Endothelial cell of umbilical vein (primary cell): ENCODE results near the gene MAST4.

ENCODE experiments used
- CTCF ChIP-seq, 2 donors: IDR thresholded peaks; 1 replicate in 1 of 2; 2 replicates in 1 of 2; pipeline ENCODE4 v1.5.1; 2011; ENCODE audit warnings: low read length in 2 of 2, mild to moderate bottlenecking in 2 of 2, moderate library complexity in 2 of 2, control low read depth in 1 of 2, inconsistent platforms in 1 of 2, low read depth in 1 of 2; ENCODE audit not compliant: insufficient read depth in 1 of 2; ENCODE audit errors: extremely low read depth in 1 of 2
- EZH2 ChIP-seq: IDR thresholded peaks from 2 replicates; pipeline ENCODE4 v1.6.1; 2012; ENCODE audit warnings: borderline replicate concordance, low read depth, mild to moderate bottlenecking, moderate library complexity, low read length, inconsistent platforms; ENCODE audit not compliant: severe bottlenecking
- FOS ChIP-seq: IDR thresholded peaks from 2 replicates; pipeline ENCODE4 v1.6.1; 2011; ENCODE audit warnings: mild to moderate bottlenecking, low read length, moderate library complexity, borderline replicate concordance; ENCODE audit not compliant: insufficient read depth
- JUN ChIP-seq: IDR thresholded peaks from 2 replicates; pipeline ENCODE4 v1.6.1; 2011; ENCODE audit warnings: borderline replicate concordance, low read depth; ENCODE audit not compliant: insufficient read length, insufficient read depth
- MAX ChIP-seq: IDR thresholded peaks from 2 replicates; pipeline ENCODE4 v1.6.1; 2011; ENCODE audit not compliant: insufficient read depth, insufficient read length
- POLR2A ChIP-seq: IDR thresholded peaks from 2 replicates; pipeline ENCODE4 v1.6.1; 2012; ENCODE audit warnings: low read depth, mild to moderate bottlenecking, control low read depth, low read length
- POLR2AphosphoS5 ChIP-seq: IDR thresholded peaks from 2 replicates; pipeline ENCODE4 v1.6.1; 2012; ENCODE audit warnings: low read depth, mild to moderate bottlenecking, control low read depth, low read length, moderate library complexity; ENCODE audit not compliant: insufficient read depth

- TF ChIP-seq CTCF (IDR thresholded peaks at IDR 0.05; ENCODE audit: extremely low read depth in 1 of 2, insufficient read depth in 1 of 2, low read depth in 1 of 2, low read length in 2 of 2) (no peak), EZH2 (no peak), POLR2A (no peak), POLR2AphosphoS5 (no peak), MAX (no peak), JUN (no peak), FOS (no peak)
Measured at GRCh38 chr5:67115246-67115645, 519.1 kb downstream of the MAST4 start.
